Measurements from ENCODE around the gene CTBP2.
"Not testable (repeated sequence)": the region's sequence is repeated elsewhere in the genome, so short reads cannot be mapped to it uniquely, and the experiment has no call there.

The CTBP2 gene

GRCh38 chr10:125084191-125084613 lies 76.2 kb downstream of the CTBP2 start:
- no peak for DNase-seq

DNA sequence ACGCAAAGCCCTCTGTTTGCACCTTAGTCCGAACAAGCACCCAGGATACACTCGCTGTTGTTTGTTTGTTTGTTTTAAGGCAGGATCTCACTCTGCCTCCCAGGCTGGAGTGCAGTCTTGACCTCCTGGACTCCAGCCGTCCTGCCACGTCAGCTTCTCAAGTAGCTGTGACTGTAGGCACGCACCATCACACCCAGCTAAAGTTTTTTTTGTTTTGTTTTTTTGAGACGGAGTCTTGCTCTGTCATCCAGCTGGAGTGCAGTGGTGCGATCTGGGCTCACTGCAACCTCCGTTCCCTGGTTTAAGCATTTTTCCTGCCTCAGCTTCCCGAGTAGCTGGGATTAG lies 76.8 kb downstream of the CTBP2 start:
- no peak for DNase-seq

DNA sequence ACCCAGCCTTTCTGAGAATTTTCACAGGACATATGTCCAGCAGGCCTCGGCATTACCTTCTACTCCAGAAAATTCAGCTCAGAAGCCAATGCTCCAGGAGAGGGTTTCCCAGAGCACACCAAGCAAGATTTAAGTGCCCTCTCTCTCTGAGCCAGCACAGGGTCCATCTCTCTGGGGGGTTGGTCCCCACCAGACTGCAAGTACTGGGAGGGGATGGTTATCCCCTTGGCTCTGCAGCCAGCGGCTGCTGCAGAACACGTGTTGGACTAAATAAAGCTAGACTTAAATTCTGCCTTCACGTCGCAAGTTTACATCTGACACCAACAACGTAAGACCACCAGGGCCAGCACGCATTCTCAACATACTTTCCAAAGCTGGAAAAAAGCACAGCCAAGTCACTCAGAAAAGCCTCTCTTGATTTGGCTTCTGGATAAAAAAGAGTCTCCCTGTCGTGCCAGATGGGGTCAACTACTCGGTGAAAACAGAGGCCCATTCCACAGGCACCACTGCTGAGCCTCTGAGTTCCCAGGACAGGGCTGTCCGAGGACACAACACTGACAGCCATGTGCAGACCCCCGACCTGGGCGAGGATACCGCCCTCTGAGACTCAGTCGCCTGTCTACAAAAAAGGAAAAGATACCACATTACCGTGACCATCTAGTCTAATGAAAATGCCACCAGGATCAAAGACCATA lies 77.3 kb downstream of the CTBP2 start:
- DNase-seq, result no peak

DNA sequence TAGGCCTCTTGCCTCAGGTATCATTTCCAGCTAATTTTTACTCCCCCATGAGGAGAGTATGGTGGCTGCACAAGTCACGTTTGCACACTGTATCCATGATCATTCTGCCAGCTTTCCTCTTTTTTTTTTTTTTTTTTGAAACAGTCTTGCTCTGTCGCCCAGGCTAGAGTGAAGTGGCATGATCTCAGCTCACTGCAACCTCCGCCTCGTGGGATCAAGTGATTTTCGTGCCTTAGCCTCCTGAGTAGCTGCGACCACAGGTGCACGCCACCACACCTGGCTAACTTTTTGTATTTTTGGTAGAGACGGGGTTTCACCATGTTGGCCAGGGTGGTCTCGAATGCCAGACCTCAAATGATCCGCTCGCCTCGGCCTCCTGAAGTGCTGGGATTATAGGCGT lies 77.9 kb downstream of the CTBP2 start:
- not testable (repeated sequence) for DNase-seq

DNA sequence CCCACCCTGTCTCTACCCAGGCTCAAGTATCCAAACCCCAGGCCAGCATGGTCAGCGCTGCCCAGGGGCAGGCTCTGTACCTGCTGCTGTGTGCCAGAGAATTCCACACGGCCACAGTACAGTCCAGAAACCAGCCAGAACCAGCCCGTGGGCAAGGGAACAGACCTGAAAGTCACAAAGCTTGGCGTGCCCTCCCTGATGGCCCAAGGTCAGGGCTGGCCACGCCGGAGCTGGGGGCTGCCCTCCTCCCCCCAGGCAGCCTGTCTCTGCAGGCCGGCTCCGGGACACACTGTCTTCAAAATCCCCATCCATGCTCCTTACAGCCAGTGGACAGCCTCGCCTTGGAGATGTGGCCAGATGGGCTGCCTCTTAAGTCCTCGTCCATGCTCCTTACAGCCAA lies 78.4 kb downstream of the CTBP2 start:
- DNase-seq, result no peak

GRCh38 chr10:125080984-125081383 lies 79.4 kb downstream of the CTBP2 start:
- DNase-seq, result no peak

DNA sequence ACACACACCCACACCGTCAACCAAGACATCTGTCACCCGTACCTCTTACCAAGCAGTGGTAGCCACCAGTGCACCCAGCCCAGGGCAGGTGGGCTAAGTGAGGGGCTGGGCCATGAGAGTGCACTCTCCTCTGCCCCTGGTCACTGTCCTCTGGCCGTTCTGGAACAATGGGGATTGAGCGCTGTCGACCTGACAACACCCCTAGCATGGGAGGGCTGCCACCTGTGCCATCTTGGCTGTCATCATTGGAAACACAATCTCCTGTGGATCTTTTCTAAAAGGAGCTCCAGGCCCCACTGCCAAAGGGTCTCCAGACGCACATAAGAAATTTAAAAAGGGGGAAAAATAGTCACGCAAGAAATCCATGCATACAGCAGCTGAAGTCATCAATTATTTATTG lies 80.1 kb downstream of the CTBP2 start:
- DNase-seq, result no peak

DNA sequence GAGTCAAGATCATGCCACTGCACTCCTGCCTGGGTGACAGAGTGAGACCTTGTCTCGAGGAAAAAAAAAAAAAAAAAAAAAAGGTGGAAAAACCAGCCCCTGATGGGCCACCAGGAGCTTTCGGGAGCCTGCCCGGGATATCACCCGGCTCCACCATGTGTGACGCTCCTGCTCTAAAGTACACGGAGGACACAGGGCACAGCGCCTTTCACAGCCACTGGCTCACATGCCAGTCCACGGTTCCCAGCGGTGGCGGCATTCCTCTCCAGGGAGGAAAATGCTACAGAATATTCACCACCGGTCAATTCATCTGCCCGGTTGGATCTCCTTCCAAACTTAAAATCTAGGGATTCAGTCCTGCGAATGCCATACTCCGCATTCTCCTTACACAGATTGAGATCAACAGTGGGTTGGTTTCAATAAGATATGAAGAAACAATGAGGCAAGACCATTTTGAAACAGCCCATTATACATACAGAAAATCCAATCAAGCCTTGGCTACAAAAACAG lies 81.2 kb downstream of the CTBP2 start:
- no peak for DNase-seq

GRCh38 chr10:125076891-125077541 lies 83.3 kb downstream of the CTBP2 start:
- no peak for DNase-seq

DNA sequence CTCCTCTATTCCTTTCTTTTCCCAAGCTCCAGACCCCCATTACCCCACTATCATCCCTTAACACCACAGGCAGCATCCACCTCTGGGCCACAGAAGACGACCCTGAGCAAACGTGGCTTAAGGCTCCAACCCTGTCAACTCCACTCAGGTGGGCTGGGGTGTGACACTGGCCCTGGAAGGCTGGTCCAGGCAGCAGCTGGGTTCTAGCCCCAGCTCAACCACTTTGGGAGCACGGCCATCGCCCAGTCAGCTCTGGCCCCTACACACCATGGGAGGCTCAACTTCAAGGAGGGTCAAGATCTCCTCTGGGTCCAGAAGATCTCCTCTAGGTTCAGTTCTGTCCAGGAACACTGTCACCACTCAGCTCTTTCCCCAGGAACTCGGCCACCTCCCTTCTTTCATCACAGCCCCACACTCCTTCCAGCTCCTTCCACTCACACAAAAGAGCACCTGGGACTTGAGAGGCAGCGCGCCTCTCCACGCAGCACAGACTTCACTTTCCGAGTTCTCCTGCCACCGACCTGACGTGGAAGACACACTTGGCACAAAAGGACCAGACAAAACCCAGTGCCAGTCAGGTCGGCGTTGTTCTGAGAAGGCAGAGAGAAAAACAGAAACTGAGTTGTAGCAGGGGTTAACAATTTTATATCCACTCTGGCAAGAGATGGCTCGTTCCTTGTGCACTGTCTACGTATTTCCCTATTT lies 84.1 kb downstream of the CTBP2 start:
- no peak for DNase-seq

GRCh38 chr10:125073996-125074395 lies 86.4 kb downstream of the CTBP2 start:
- DNase-seq, result no peak

- no peak for DNase-seq
These were observed 87.6 kb downstream of the CTBP2 start for GRCh38 chr10:125072794-125073193.

DNA sequence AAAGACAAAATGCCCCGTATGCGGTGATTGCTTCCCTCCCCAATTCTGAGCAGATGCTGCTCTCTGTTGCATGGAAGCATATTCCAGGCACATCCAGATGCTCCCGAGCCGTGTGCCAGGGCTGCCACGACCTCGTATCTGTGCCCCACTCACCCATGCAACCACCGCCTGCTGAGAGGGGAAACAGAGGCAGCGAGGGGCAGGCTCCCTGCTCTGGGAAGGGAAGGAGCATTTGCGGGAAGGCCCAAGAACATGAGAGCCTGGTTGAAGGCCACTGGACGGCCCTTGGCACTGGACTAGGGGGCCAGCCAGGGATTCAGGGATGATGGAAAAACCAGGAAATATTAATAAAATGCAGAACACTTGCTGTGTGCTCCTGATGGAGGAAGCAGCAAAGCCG lies 89.4 kb downstream of the CTBP2 start:
- no peak for DNase-seq

DNA sequence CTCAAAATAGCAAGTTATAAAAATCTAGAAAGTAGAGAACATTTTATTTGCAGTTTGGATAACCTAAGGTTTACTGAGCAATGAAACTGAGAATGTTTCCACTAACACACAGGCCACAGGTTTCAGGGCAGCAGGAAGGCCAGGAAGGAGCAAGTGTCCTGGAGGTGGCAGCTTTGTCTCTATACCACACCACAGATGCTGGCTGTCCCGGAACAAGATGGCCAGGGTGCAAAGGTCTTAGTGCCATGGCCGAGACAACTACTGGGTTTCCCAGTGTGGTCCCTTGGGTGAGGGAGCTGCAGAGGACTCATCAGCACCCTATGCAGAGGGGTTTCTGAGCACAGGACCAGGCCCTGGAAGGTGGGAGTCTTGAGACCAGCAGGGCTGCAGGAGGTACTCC lies 92.0 kb downstream of the CTBP2 start:
- DNase-seq, result no peak

GRCh38 chr10:125067764-125068163 lies 92.6 kb downstream of the CTBP2 start:
- no peak for DNase-seq

GRCh38 chr10:125066764-125067450 lies 93.5 kb downstream of the CTBP2 start:
- DNase-seq, result no peak

GRCh38 chr10:125064681-125065492 lies 95.5 kb downstream of the CTBP2 start:
- no peak for DNase-seq

- no peak for DNase-seq
These were observed 97.0 kb downstream of the CTBP2 start for GRCh38 chr10:125063256-125063925.

GRCh38 chr10:125062914-125063230 lies 97.5 kb downstream of the CTBP2 start:
- no peak for DNase-seq

DNA sequence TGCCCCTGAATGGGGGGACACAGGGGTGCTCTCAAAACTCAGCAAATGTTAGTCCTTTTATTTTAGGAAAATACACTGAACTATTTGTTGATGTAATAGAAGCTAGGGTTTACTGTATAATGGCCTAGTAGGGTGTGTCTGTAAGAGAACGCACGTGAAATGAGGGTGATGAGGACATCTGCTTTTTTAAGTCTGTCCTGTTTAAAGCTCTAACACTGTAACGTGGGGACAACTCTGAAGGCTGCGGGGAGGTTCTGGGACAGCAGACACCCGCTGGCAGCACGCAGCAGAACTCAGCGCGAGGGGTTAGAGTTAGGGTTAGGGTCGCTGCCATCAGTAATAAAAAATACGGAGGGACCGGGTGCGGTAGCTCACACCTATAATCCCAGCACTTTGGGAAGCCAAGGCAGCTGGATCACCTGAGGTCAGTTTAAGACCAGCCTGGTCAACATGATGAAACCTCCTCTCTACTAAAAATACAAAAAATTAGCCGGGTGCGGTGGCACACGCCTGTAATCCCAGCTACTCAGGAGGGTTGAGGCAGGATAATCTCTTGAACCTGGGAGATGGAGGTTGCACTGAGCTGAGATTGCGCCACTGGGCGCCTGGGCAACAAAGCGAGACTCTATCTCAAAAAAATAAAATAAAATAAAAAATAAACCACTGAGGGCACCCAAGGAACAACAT lies 98.0 kb downstream of the CTBP2 start:
- no peak for DNase-seq

DNA sequence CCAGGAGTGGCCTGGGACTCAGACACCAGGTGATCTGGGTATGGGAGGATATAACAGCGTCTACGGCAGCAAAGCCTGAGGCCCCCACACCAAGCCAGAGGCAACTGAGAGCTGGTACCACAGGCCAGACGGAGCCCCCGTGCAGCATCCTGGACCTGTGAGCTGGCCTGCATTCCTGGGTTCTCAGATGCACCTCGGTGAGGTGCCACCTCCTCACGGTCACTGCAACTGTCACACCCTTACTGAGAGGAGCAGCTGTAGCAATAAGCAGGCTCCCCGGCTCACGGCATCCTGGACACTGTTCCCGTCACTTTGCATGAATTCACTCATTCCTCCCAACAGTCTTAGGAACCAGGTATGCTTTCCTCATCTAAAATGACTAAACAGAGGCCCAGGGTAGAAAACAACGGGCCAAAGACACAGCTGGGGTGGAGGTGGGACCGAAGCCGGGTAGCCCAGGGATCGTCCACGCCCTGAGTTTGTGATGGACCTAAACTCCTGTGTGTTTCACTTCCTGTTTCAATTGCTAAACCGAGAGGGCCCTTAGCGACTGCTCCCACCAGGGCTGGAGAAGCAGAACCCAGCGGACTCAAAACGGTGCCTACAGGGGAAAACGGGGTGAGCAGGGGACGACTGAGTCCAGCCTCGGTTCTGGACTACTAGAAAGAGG lies 98.7 kb downstream of the CTBP2 start:
- no peak for DNase-seq

All from DMS79 (cell line).